GM19324 (cell line): Measurements from ENCODE around the gene PTCH1.
A peak's percentile ranks its signal among the peaks of the same experiment; 100 is the strongest.

ENCODE experiments used
- ATAC-seq: cut with Tn5 transposase; IDR thresholded peaks from one replicate; pipeline ENCODE4 v1.9.1; 2021; ENCODE audit warnings: mild to moderate bottlenecking, moderate library complexity; ENCODE audit not compliant: unreplicated experiment, low FRiP score

The PTCH1 gene

DNA sequence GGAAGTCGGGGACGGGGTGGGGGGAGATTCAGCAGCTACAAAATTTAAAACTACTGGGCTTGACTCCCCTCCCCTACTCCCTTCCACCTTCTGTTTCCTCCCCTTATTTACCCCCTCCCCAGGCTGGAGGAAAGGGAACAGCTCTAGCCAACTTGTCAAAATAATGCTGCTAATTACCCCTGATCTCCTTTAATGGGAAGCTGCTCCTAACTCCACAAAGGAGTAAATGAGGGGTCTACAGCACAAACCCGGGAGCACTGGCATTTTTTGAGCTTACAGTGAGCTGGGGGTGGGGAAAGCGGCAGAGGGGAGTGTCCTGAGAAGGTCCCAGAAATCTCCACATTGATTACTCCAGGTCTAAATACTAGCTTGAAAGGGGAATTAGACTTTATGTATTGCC, 3.1 kb downstream of the PTCH1 start:
- no peak for ATAC-seq

DNA sequence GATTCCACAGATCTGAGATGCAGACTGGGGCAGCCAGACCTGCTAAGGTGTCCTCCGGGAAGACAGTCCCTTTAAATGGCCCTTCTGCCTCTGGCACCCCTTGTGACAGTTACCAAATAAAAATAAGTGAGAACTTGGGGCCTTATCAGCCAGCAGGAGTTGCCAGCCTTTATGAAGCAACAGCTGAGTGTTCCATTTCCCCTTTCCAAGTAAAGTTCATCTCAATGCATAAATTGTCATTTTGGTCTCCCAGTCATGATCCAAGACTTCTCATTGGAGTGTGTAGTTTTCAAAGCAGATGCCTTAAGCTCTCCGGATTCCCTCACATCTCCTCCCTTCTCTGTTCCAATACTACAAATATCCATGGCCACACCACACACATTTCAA, 4.1 kb downstream of the PTCH1 start:
- no peak for ATAC-seq

DNA sequence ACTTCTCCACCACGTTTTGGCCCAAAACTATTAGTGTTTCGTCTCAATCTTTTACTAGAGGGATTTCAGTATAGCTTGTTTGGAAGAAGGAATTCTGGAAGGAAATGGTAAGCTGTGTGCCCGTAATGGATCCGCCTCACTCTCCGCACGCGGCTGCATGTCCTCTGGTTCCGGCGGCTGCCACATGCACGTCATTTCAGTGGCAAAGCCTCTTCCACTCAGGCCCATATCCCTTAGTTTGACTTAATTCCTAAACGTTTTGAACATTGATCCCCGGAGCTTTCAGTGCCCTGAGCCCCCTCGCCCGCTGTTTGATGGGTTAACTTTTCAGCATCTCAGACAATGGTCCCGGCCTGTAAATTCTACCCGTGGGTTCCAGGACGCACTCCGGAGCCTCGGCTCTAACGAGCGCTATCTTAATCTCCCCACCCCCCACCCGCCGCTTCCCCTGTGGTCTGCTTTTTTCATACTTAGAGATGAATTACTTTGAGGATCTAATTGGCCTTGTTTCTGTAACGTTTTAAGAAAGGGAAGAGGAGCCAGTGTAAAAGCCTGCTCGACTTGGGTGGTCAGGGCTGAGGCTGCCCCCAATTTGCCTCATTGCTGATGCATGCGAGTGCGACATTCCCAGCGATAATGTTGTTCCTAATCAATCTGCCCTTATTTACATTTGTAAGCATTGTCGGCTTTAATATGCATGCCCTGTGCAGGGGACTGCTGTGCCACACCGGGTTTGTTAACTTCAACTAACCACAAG, 4.6 kb downstream of the PTCH1 start:
- no peak for ATAC-seq

DNA sequence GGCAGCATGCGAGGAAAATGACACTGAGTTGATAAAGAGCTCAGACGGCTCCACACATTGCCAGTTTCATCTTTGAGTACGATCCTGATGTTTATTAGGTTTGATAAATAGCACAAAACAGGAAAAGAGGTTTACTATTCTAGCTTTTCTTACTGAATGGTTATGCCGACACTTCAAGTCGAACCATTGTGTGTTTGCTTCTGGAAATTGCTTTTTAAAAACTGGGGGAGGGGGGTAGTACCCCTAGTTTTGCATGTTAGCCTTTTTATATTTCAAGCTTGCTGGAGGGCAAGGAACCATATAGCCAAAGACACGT, 5.2 kb downstream of the PTCH1 start:
- ATAC-seq = no peak

DNA sequence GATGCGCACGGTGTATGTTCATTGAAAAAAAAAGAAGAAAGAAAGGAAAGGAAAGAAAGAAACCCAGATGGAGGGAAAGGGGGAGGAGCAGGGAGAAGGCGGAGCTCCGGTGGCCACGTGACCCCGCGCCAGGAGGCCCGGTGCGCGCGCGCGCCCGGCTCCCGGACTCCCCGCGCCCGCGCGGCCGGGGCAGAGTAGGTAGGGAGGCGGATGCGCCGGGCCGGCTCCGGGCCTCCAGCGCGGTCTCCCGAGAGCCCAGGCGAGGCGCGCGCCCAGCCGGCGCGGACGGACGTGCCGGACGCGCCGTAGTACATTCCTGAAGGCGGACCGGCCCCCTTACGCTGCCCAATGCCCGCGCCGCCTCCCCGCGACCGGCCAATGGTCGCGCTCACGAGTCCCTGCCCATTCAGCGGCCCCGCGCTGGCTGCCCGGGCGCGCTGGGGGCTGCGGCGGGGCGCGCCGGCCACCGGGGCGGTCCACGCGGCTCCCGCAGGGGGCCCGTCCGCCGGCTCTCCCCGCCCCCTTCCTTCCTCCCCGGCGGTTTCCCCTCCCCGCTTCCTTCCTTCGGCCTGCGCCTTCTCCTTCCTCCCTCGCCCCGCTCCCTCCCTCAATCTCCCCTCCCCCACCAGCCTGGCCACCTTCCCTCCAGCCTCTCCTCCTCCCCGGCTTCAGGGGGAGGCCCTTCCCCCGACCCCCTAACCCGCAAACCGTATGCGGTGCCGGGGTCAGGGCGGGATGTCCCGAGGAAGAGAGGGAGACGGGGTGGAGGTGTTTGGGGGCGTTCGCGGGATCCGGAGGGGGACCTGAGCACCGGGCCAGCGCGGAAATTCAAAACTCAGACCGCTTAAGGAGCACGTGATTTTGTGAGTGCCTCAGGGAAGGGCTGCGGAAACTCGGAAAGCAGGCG, 5.8 kb downstream of the PTCH1 start:
- peak; percentile 48 for ATAC-seq

DNA sequence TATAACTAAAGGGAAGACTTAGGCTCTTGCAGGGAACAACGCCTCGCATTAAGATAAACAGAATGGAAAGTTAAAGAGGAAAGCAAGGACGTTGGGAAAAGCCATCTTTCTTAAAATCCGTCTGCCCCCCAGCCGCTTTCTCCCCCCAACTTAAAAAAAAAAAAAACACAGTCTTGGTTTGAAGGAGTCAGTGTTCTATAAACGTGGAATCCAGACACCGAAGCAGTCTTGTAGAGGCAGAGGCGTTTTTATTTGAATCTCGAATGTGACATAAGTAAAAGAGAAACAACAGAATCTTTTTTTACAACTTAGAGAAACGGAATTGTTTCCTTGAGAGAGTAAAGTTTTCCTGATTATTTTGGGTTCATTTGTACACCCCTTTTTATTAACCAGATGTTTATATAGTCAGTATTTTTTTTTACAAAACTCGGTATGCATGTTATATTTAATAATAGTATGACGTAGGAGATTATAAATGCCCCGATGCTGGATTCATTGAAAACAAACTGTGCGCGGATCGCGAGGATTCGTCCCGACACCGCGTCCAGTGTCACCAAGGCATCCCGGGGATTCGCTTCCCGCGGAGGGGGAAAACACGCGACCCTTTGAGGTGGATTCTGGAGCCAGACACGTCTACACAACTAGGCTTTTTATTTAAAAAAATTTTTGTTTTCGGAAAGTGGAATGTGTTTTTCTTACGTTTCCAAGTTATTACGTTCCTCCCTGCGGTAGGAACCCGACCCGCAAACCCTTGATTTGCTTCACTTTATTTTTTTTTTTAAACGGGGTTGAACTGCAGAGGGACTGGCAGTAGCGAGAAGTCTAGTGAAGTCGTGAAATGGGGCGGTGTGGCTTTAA, 6.7 kb downstream of the PTCH1 start:
- no peak for ATAC-seq

DNA sequence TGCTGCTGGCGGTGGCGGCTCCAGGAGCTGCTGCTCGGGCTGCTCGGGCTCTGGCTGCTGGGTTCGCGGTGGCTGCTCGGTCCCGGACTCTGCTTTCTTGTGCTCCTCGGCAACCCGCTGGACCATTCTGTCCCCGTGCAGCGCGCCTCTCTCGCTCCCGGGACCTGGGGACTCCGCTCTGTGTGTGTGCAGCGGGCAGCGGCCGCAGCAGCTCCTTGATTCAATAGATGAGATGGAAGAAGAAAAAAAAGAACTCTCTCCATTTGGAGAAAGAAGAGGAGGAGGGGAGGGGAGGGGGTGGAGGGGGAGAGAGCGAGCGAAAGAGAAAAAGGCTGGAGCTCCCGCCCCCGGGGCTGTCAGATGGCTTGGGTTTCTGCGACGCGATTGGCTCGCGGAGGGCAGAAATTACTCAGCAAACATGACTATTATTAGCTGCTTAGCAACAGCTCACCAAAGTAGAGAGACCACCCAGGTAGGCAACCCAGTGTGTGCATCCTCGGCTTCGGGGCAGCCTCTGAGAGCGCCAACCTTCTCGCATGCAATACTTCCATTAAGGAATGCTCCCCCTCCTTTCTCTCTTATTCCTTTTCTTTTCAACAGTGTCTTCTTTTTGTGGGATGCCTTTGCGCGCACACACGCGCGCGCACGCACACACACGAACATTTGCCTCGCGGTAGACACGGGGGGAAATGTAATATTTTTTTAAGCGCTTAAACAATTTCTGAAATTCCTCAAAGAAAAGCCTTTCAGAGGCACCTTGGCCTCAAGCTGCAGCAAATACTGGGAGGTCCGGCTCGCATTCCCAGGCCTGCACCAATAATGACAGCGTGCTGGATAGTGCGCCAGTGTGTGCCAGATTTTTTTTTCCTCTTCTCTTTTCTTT, 7.6 kb downstream of the PTCH1 start:
- ATAC-seq = peak; percentile 32

DNA sequence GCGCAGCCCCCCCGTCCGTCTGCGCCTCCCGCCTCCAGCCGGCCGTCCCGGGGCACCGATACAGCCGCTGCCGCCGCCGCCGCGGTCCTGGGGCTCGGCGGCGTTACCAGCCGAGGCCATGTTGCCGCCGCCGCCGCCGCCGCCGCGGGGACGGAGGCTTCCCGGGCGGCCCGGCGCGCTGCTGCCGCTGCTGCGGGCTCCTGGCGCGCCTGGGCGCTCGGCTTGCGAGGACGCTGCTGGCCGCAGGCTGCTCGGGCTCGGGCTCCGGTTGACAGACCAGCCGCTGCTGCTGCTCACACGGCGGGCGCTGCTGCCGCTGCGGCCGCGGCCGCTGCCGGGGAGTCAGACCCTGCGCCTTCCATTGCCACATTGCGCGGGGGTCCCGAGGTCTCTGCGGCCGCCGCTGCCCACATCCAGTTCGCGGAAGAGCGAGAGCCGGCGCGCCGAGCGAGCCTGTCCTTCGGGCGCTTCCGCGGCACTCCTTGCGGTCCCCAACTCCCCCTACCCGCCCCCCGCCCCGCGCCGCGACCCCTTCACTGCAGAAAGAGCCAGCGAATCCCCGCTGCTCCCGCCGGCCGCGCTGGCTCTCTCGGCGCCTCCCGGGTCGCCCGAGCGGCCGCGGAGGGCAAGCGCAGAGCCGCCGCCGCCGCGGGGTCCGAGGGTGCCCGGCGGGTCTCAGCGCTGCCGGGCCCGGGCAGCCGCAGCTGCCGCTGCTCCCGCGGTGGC, 8.4 kb downstream of the PTCH1 start:
- no peak for ATAC-seq

DNA sequence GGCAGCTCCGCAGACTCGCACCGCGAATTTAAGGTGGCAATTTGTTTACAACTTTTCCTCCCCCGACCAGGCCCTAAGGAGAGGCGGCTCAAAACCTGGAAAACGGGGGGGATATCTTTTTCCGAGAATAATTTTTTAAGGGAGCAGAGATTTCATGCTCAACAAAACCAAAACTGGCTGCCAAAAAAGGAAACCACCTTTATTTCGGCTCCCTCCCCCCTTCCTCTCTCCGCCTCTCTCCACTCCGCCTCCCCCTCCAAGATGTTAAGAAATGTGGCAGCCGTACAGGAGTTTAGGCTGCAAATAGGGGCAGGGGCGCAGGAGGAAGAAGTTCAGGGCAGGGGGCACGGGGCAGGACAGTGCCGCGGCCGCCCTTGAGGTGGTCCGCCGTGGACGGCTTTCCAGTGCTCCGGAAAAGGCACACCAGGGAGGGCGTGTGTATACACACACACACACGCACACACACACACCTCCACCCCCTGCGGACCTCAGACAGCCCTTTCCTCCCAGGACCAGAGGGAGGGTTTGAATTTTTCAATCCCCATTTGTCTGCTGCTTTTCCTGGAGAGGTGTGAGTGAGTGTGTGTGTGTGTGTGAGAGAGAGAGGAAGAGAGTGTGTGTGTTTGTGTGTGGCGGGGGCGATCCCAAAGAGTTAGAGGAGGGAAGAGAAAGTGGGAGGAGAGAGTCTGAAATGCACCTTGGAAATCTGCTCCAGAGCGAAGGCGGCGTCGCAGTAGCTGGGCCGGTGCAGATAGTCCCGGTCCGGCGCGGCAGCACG, 9.1 kb downstream of the PTCH1 start:
- no peak for ATAC-seq

DNA sequence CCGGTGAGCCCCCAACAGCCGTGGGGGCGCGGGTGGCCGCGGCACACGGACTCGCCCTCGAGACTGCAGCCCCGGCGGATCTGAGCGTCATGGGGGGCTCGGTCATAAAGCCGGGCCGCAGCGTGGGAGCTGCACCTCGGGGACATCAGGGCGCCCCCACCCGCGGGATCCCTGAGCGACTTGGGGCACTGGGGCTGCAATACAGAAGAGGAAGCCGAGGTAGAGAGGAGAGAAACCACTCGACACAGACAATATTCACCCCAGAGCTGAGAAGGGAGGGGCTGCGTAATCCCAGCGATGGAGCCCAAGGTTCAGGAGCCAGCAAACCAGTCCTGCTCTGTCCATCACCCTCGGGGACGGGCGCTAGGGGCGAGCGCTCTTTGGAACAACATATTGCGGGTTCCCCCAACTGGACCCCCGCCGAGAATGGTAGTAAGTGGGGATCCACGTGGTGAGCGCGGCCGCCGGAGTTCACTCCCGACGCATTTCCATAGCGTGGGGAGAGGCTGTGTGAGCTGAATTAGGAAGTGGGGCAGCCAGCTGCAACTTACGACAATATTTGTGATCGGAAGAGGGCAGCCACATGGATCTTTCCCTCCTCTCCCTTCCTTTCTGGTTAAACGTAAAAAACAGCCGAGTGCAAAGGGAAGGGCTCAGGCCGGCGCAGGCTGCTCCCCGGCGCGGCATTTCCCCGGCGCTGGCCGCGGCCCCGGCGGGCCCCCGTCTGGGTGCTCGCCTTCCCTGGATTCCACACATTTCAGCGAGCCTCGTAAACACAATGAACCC, 9.9 kb downstream of the PTCH1 start:
- ATAC-seq = peak; percentile 5

DNA sequence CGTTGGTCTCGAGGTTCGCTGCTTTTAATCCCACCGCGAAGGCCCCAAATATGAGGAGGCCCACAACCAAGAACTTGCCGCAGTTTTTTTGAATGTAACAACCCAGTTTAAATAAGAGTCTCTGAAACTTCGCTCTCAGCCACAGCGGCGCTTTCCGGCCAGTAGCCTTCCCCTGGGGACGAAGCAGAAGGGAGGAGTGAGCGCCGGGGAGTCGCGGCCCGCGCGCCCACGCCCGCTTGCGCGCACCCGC, 10.4 kb downstream of the PTCH1 start:
- ATAC-seq = peak; percentile 19

DNA sequence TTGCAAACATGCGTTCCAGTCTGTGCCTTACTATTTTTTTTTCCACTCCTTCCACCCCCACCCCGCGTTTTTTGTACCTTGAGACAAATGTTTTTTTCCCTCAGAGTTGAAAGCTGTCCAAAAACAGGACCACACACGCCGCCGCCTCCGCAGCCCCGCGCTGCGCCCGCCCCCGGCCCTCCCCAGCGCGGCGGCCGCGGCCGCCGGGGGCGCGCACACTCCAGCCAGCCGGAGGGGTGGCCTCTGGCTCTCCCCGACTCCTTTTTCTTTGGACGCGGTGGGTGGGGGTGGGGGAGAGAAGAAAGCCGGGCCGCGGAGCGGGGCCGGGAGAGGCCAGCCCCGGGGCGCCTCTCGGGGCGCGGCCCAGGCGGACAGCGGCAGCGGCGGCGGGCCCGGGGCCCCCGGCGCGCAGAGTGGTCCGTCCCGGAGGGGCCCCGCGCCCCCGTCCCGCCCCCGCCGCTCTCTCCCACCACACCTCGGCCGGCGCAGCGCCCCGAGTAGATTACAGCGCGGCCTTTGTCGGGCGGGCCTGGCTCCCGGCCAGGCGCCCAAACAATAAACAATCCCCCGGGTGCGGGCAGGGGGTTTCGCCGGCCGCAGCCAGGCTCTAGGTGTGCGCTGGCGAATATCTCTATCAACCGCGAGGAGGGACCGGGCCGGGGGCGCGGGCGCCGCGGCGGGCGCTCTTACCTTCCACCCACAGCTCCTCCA, 10.9 kb downstream of the PTCH1 start:
- ATAC-seq = peak; percentile 35

DNA sequence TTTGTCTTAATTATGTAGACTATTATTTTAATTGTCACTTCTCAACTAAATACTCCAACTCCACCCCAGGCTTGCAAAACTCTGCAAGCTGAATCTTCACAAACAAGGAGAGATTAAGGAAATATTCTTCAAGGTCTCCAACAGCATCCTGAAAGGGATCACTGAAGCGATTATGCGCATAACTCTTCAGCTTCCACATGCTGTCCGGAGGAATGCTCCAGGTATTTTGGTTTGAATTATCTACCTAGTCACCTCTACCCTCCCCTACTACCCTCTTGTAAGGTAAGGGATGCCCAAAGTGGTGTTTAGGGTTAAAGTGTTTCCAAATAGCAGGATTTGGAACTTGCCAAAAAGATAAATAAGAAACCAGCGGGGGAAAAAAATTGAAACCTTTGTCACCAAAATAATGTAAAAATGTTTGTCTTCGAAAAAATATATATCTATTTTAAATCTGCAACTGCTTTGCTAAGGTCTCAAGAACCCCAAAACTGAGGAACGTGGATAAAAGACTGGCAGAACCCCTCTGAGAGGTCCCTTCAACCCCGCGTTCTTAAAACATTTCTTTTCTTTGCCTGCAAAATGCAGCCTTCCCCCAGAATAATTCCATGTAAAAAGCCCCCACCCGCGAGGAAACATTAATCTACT, 11.6 kb downstream of the PTCH1 start:
- no peak for ATAC-seq

DNA sequence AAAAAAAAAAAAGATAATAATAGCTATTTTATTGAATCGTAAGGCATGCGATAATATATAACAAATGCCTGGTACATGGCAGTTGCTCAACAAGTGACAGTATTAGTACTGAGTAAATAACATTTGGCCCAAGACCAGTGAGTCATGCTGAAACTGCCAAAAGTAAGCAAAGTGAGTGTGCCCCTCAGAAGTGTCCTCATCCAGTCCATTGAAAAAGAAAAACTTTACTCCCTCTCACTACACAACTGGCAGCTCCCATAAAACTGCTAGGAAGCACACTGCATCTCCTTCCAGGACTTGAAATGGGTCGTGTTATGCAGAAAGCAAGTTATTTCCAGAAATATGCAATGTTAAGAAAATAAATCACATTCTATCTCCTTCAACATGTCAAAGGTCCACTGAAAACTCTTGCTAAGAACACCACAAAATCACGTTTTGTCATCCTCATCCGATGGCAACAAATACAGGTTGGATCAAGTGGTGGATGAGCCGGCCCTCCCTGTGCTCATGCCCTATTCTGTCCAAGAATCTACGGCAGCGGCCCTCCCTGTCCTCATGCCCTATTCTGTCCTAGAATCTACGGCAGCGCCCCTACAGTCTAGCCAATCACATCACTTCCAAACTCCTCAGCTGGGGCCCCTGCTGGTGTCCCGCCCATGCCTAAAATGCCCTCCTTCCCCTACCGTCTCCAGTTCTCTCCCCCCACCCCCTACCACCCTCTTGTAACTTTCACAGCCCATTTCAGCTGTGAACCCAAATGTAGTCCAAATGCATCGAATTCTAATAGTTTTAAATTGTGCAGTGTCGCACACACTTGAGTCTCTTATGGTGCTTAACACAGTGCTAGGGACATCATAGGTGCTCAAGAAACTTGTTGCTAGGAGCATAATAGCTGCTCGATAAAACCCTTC, 12.5 kb downstream of the PTCH1 start:
- ATAC-seq = no peak

DNA sequence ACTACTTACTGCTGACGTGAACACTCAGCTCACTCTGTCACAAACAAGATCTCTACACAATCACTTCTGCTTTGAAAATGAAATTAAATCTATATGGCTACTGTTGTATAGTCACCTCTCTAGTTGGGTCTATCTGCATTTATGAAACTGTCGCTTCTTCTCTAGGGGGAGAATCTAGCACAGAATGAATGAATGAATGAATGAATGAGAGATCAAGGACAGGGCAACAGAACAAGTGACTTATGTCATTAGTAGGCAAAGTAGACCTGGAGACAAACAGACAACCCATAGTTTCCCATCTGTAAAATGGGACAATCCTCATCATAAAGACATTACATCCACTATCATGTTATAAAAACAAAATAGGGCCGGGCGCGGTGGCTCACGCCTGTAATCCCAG, 13.4 kb downstream of the PTCH1 start:
- no peak for ATAC-seq

DNA sequence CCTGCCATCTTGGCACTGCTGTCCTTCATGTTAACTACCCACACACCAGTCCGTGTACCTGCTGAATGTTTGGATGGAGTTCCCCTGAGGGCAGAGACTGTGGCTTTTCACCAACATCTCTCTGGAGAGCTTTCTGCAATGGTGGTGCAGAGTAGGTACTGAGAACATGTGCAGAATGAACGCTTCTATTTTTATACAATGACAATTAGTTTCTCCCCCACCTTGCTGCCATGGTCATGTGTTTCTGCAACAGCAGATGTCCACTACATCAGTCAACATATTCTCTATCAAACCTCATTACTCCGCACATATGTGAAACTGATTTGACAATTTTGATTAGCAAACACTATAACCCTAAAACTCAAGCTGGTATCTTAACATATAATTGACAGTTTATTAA, 14.5 kb downstream of the PTCH1 start:
- ATAC-seq = no peak
